Measurements from ENCODE around the gene HSPB6.

Gene HSPB6

DNA sequence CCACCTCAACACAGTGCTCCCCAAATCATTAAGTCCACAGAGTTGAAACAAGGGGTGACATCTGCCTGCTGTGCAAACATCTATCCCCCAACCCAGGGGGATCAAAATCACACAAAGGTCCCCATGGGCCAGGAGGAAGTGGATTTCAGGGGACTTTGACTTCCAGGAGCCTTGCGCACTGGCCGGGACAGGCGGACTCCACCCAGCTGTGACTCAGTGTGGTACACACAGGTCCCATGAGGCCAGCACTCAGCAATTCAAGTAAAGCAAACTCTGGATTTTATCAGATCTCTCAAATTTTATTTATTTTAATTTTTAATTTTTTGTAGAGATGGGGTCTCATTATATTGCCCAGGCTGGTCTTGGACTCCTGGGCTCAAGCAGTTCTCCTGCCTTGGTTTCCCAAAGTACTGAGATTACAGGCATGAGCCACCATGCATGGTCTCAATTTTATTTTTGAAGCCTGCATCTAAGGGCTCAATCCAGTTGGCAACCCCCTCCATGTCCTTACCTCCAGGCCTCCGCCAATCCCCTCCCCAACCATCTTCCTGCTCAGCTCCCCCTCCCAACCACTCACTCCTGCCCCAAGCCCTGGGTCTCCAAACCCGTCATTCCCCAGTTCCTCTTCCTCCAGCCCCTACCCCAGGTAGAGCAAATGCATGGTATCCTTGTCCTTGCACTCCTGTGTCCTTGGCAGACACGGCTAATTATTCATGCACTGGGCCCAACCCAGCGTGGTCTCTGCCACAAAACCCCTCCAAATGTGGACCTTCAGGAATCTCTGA, 36.7 kb upstream of the HSPB6 start:
- Histone ChIP-seq H3K9me2 (replicated peaks; ENCODE audit: control insufficient read depth, low read length) (no peaks in the 10 kb centered on the region), H3K4me1 (ENCODE audit: control insufficient read depth, low read length) (no peaks in the 10 kb centered on the region), H3K27me3 (ENCODE audit: control insufficient read depth, low read length) (peaks cover 7% of the 10 kb centered on the region; the same call in 1 of the 2 replicates), H3K4me3 (ENCODE audit: low read length) (no peak overlapping the region), H4K20me1 (ENCODE audit: control insufficient read depth, insufficient read depth, low read depth, low read length) (no peaks in the 10 kb centered on the region), H3K4me2 (ENCODE audit: low read length) (no peak overlapping the region), H3K36me3 (ENCODE audit: control insufficient read depth, low read length) (no peaks in the 10 kb centered on the region), H3F3A (ENCODE audit: control insufficient read depth, insufficient read depth) (no peaks in the 10 kb centered on the region), H3K79me2 (ENCODE audit: control insufficient read depth, low read length) (no peaks in the 10 kb centered on the region), H3K27ac (ENCODE audit: low read depth, low read length) (no peak overlapping the region), H3K9me3 (ENCODE audit: control insufficient read depth, insufficient read depth, low read length) (no peaks in the 10 kb centered on the region)
- TF ChIP-seq EZH2phosphoT487 (IDR thresholded peaks at IDR 0.05; ENCODE audit: borderline replicate concordance, low read length) = no peak
- TF ChIP-seq, protein P1, sequence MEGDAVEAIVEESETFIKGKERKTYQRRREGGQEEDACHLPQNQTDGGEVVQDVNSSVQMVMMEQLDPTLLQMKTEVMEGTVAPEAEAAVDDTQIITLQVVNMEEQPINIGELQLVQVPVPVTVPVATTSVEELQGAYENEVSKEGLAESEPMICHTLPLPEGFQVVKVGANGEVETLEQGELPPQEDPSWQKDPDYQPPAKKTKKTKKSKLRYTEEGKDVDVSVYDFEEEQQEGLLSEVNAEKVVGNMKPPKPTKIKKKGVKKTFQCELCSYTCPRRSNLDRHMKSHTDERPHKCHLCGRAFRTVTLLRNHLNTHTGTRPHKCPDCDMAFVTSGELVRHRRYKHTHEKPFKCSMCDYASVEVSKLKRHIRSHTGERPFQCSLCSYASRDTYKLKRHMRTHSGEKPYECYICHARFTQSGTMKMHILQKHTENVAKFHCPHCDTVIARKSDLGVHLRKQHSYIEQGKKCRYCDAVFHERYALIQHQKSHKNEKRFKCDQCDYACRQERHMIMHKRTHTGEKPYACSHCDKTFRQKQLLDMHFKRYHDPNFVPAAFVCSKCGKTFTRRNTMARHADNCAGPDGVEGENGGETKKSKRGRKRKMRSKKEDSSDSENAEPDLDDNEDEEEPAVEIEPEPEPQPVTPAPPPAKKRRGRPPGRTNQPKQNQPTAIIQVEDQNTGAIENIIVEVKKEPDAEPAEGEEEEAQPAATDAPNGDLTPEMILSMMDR (IDR thresholded peaks at IDR 0.05; ENCODE audit: low read depth, low read length, poor library complexity, severe bottlenecking) = no peak

DNA sequence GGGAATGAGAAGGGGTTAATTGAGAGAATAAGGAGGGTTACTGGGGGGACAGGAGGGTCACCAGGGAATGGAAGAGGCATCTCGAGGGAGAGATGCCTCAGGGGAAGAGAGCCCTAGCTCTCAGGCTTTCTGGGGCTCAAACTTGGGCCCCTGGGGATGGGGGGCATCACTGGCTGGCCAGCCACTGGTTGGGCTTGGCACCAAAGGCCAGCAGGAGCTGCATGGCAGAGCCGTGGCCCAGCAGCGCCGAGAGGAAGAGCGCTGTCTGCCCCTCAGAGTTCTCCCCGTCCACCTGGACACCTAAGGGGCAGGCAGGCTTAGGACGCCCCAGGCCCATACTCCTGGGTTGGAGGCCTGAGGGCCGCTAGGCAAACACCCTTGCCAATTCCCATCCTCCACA, 36.1 kb upstream of the HSPB6 start:
- H3K4me2 ChIP-seq (ENCODE audit: low read length) = no peak overlapping the region
- H3K9me2 ChIP-seq (replicated peaks; ENCODE audit: control insufficient read depth, low read length) = no peaks in the 10 kb centered on the region
- H3K27me3 ChIP-seq (ENCODE audit: control insufficient read depth, low read length) = peaks cover 7% of the 10 kb centered on the region; the same call in 1 of the 2 replicates
- H3K4me1 ChIP-seq (ENCODE audit: control insufficient read depth, low read length) = no peaks in the 10 kb centered on the region
- H3K4me3 ChIP-seq (ENCODE audit: low read length) = no peak overlapping the region
- TF ChIP-seq, protein P1 (IDR thresholded peaks at IDR 0.05; ENCODE audit: low read depth, low read length, poor library complexity, severe bottlenecking) = no peak
- TF ChIP-seq EZH2phosphoT487 (IDR thresholded peaks at IDR 0.05; ENCODE audit: borderline replicate concordance, low read length) = no peak
- H3K27ac ChIP-seq (ENCODE audit: low read depth, low read length) = no peak overlapping the region
- no peaks in the 10 kb centered on the region for H3F3A ChIP-seq (ENCODE audit: control insufficient read depth, insufficient read depth)
- no peaks in the 10 kb centered on the region for H3K9me3 ChIP-seq (ENCODE audit: control insufficient read depth, insufficient read depth, low read length)
- no peaks in the 10 kb centered on the region for H3K79me2 ChIP-seq (ENCODE audit: control insufficient read depth, low read length)
- H3K36me3 ChIP-seq (ENCODE audit: control insufficient read depth, low read length) = no peaks in the 10 kb centered on the region
- no peaks in the 10 kb centered on the region for H4K20me1 ChIP-seq (ENCODE audit: control insufficient read depth, insufficient read depth, low read depth, low read length)

DNA sequence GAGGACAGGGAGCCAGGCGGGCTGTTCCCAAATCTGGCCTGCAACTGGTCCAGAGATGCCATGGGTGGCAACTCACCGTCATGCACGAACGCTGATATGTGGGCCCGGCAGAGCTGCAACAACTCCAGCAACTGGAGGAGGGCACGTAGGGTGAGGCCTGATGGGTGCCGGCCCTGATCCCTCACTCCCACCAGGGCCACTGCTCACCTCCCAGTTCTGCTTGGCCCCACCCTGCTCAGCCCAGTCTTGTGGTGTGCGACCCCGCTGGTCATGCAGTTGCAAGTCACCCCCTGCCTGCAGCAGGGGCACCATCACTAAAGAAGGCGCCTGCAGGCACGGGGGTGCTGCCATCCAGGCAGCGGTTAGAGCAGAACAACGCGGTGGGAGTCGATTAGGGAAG, 35.5 kb upstream of the HSPB6 start:
- Histone ChIP-seq H4K20me1 (ENCODE audit: control insufficient read depth, insufficient read depth, low read depth, low read length) (no peaks in the 10 kb centered on the region), H3F3A (ENCODE audit: control insufficient read depth, insufficient read depth) (no peaks in the 10 kb centered on the region), H3K4me3 (ENCODE audit: low read length) (no peak overlapping the region), H3K27me3 (ENCODE audit: control insufficient read depth, low read length) (peaks cover 7% of the 10 kb centered on the region; the same call in 1 of the 2 replicates), H3K36me3 (ENCODE audit: control insufficient read depth, low read length) (no peaks in the 10 kb centered on the region), H3K4me2 (ENCODE audit: low read length) (no peak overlapping the region), H3K9me3 (ENCODE audit: control insufficient read depth, insufficient read depth, low read length) (no peaks in the 10 kb centered on the region), H3K79me2 (ENCODE audit: control insufficient read depth, low read length) (no peaks in the 10 kb centered on the region), H3K27ac (ENCODE audit: low read depth, low read length) (no peak overlapping the region), H3K9me2 (replicated peaks; ENCODE audit: control insufficient read depth, low read length) (no peaks in the 10 kb centered on the region), H3K4me1 (ENCODE audit: control insufficient read depth, low read length) (no peaks in the 10 kb centered on the region)
- TF ChIP-seq EZH2phosphoT487 (IDR thresholded peaks at IDR 0.05; ENCODE audit: borderline replicate concordance, low read length) = no peak
- TF ChIP-seq, protein P1 (IDR thresholded peaks at IDR 0.05; ENCODE audit: low read depth, low read length, poor library complexity, severe bottlenecking) = no peak

Measured in DOHH2 (cell line).